ENCODE results near the gene DPF3. TPM values are rescaled to one million over a fixed set of nuclear protein-coding genes. Genes with fewer than 3 reads are reported as not detected.

The DPF3 gene
- total and polyA plus RNA-seq, 11 donors = 13.5 to 53.8 (median 37.0) TPM

DNA sequence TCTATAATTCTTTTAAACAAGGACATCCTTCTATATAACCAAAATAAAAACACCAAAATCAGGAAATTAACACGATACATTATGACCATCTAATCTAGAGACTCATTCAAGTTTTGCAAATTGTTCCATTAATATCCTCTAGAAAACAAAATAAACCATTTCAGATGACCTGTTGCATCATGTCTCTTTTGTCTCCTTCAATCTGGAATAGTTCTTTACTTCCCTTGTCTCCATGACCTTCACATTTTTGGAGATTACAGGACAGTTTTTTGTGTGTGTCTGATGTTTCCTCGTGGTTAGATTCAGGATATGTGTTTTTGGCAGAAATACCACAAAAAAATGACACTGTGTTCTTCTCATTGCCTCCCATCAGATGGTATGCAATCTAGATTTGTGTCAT is 19.9 kb upstream of the DPF3 start:
- H3K4me1 ChIP-seq = peaks cover 0 to 4% (median 0%) of the 10 kb centered on the region in 12 donors
- no peak overlapping the region for H3K27ac ChIP-seq
- intact Hi-C loops (cut with DNase I) = no loop called here
- WGBS, 4 donors = 43 to 60% (median 54%) methylated on average over 2 of the region's 2 CpGs
- H3K9me3 ChIP-seq = no peaks in the 10 kb centered on the region
- H3K4me3 ChIP-seq = no peak overlapping the region
- H3K27me3 ChIP-seq = no peaks in the 10 kb centered on the region
- DNase-seq (no peak), ATAC-seq (no peak)
- TF ChIP-seq, protein P1, sequence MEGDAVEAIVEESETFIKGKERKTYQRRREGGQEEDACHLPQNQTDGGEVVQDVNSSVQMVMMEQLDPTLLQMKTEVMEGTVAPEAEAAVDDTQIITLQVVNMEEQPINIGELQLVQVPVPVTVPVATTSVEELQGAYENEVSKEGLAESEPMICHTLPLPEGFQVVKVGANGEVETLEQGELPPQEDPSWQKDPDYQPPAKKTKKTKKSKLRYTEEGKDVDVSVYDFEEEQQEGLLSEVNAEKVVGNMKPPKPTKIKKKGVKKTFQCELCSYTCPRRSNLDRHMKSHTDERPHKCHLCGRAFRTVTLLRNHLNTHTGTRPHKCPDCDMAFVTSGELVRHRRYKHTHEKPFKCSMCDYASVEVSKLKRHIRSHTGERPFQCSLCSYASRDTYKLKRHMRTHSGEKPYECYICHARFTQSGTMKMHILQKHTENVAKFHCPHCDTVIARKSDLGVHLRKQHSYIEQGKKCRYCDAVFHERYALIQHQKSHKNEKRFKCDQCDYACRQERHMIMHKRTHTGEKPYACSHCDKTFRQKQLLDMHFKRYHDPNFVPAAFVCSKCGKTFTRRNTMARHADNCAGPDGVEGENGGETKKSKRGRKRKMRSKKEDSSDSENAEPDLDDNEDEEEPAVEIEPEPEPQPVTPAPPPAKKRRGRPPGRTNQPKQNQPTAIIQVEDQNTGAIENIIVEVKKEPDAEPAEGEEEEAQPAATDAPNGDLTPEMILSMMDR (IDR thresholded peaks at IDR 0.05) = no peak
- TF ChIP-seq POLR2A (IDR thresholded peaks at IDR 0.05) = no peak
- H3K36me3 ChIP-seq = no peaks in the 10 kb centered on the region

GRCh38 chr14:72909163-72909562 is 15.3 kb upstream of the DPF3 start:
- DNase-seq (no peak), ATAC-seq (peak in 3 of 4 donors; percentile 5 to 58 (median 27))
- no peaks in the 10 kb centered on the region for H3K27me3 ChIP-seq
- 49 to 76% (median 59%) methylated on average over 5 of the region's 5 CpGs for WGBS, 4 donors
- no peak overlapping the region for H3K4me3 ChIP-seq
- H3K9me3 ChIP-seq = no peaks in the 10 kb centered on the region
- peaks cover 0 to 26% (median 10%) of the 10 kb centered on the region in 12 donors for H3K4me1 ChIP-seq
- no peak overlapping the region for H3K27ac ChIP-seq
- no peak for TF ChIP-seq POLR2A (IDR thresholded peaks at IDR 0.05)
- TF ChIP-seq, protein P1 (IDR thresholded peaks at IDR 0.05) = no peak
- intact Hi-C loops (cut with DNase I) = loop anchor here in 1 of 10 donors (10.0 kb wide), 1 partner anchor 294 kb away; no protein-coding TSS in a partner anchor
- no peaks in the 10 kb centered on the region for H3K36me3 ChIP-seq

- Histone ChIP-seq H3K9me3 (no peaks in the 10 kb centered on the region), H3K4me3 (peak overlapping the region in 2 of 12 donors; percentile 15 to 16), H3K27ac (peak overlapping the region in 8 of 12 donors; percentile 2 to 66 (median 37)), H3K4me1 (peaks cover 0 to 26% (median 10%) of the 10 kb centered on the region in 12 donors), H3K27me3 (no peaks in the 10 kb centered on the region), H3K36me3 (no peaks in the 10 kb centered on the region)
- ATAC-seq = peak in 3 of 4 donors; percentile 37 to 65 (median 42)
- TF ChIP-seq POLR2A (IDR thresholded peaks at IDR 0.05) = no peak
- TF ChIP-seq, protein P1 (IDR thresholded peaks at IDR 0.05) = no peak
- WGBS, 4 donors = 38 to 45% (median 41%) methylated on average over 5 of the region's 5 CpGs
- peak in 1 of 5 donors; percentile 31 for DNase-seq
- intact Hi-C loops (cut with DNase I) = loop anchor here in 1 of 10 donors (10.0 kb wide), 1 partner anchor 293 kb away; no protein-coding TSS in a partner anchor
Measured at GRCh38 chr14:72907886-72908285, 14.0 kb upstream of the DPF3 start.

DNA sequence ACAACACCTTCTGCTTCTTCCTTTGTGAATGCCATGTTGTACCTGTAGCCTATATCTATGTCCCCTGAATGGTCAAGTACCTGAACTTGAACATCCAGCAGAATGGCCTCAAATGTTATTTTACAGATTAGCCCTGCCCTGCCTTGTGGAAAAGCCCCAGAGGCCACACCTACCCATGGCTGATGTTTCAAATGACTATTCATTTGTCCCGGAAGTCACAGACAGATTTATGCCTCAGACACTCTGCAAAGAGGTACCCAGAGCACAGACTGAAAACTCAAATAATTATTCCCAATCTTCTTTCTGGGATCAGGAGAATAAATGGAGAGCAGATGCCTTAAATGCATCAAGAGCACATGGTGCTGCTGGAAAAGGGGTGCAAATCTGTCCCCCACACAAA is 13.0 kb upstream of the DPF3 start:
- DNase-seq (no peak), ATAC-seq (no peak)
- intact Hi-C loops (cut with DNase I) = loop anchor here in 1 of 10 donors (10.0 kb wide), 1 partner anchor 292 kb away; no protein-coding TSS in a partner anchor
- no peak for TF ChIP-seq POLR2A (IDR thresholded peaks at IDR 0.05)
- TF ChIP-seq, protein P1 (IDR thresholded peaks at IDR 0.05) = no peak
- Histone ChIP-seq H3K4me3 (no peak overlapping the region), H3K4me1 (peaks cover 0 to 26% (median 10%) of the 10 kb centered on the region in 12 donors), H3K27ac (peak overlapping the region in 5 of 12 donors; percentile 38 to 66 (median 51)), H3K9me3 (no peaks in the 10 kb centered on the region), H3K36me3 (no peaks in the 10 kb centered on the region), H3K27me3 (no peaks in the 10 kb centered on the region)
- 40 to 75% (median 67%) methylated on average over 1 of the region's 1 CpG for WGBS, 4 donors

All from heart left ventricle (tissue), 16 donors.